ENCODE data around the gene DKC1.

GRCh38 chrX:154791467-154791866 is 28.8 kb downstream of the DKC1 start:
- TF ChIP-seq EZH2 (IDR thresholded peaks at IDR 0.05): no peak
- no peak for TF ChIP-seq CTCF (IDR thresholded peaks at IDR 0.05 in 2 of 3, conservative IDR thresholded peaks at IDR 0.05 in 1 of 3; ENCODE audit: borderline replicate concordance in 1 of 3, insufficient read depth in 1 of 3, low read depth in 2 of 3, low read length in 2 of 3)
- no peak for TF ChIP-seq MAX (IDR thresholded peaks at IDR 0.05)
- no peak for TF ChIP-seq POLR2A (IDR thresholded peaks at IDR 0.05; ENCODE audit: borderline replicate concordance, extremely low read depth, insufficient read depth, insufficient read length)

Data from HCT116 (cell line).